ENCODE measurements around the gene TFAM. TPM values are rescaled to one million over a fixed set of nuclear protein-coding genes. Genes with fewer than 3 reads are reported as not detected.

The TFAM gene
- 29.9 and 44.9 TPM in 2 replicates for total RNA-seq (2014; rRNA removed)
- polyA plus RNA-seq (2012) = 13.6 TPM

- peak; percentile 90 for DNase-seq (ENCODE audit: low read depth)
Measured at GRCh38 chr10:58384999-58385783, at the start of gene TFAM. Gene TFAM, plus strand, starts transcription at chr10:58385410. Its CDS starts 138 bp downstream, at chr10:58385548.

DNA sequence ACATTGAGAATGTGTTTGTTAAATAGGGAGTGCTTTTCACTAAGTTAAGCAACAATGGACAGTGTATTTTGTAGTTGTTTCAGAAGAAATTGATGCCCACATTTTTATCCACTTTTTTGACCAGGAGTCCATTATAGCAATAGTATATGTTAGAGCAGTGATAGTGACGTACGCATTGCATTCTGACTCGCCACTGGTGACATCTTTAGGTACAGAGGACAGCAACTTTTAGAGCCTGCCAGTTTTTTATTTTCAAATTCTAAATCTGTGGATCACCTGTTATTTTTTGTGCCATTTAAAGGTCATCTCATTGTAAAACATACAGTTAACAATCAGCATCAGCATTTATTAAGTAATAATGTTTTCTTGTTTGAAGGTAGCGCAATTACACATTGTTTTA, 49.0 kb upstream of the TFAM start:
- no peak for DNase-seq (ENCODE audit: low read depth)

- DNase-seq (ENCODE audit: low read depth) = no peak
Measured at GRCh38 chr10:58341422-58341821, 43.8 kb upstream of the TFAM start.

GRCh38 chr10:58341947-58342346, 43.3 kb upstream of the TFAM start:
- DNase-seq (ENCODE audit: low read depth) = no peak

- DNase-seq (ENCODE audit: low read depth) = no peak
Measured at GRCh38 chr10:58347967-58348366, 37.2 kb upstream of the TFAM start.

DNA sequence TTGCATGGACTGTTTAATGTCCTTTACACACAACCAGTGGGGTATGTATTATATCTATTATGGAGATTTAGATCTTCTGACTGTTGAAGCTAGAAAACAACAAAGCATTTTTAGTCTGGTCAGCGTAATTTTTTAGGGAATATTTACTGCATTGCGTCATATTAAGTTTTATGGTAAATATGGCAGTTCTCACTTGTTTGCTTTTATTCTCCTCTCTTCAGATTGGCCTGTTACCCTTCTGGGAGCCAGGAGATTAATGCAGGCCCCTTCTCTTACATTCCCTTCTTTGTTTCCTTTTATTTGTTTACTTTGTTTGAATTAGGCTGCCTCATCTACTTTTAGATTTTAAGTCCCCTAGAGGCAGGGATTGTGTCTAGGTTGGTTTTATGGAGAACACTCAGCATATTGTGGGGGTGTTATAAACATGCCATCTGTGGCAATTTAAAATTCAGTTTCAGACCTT, 36.6 kb upstream of the TFAM start:
- no peak for DNase-seq (ENCODE audit: low read depth)

- DNase-seq (ENCODE audit: low read depth) = no peak
Measured at GRCh38 chr10:58350023-58350422, 35.2 kb upstream of the TFAM start.

- no peak for DNase-seq (ENCODE audit: low read depth)
Measured at GRCh38 chr10:58350619-58351323, 34.4 kb upstream of the TFAM start.

GRCh38 chr10:58351616-58352578, 33.3 kb upstream of the TFAM start:
- no peak for DNase-seq (ENCODE audit: low read depth)

GRCh38 chr10:58352956-58353610, 32.1 kb upstream of the TFAM start:
- DNase-seq (ENCODE audit: low read depth) = peak; percentile 19

- DNase-seq (ENCODE audit: low read depth) = no peak
Measured at GRCh38 chr10:58356756-58357155, 28.5 kb upstream of the TFAM start.

- DNase-seq (ENCODE audit: low read depth) = no peak
Measured at GRCh38 chr10:58358314-58358933, 26.8 kb upstream of the TFAM start.

GRCh38 chr10:58358947-58359346, 26.3 kb upstream of the TFAM start:
- DNase-seq (ENCODE audit: low read depth) = no peak

- no peak for DNase-seq (ENCODE audit: low read depth)
Measured at GRCh38 chr10:58359541-58359940, 25.7 kb upstream of the TFAM start.

GRCh38 chr10:58360412-58361004, 24.7 kb upstream of the TFAM start:
- DNase-seq (ENCODE audit: low read depth) = peak; percentile 13

GRCh38 chr10:58361353-58361752, 23.9 kb upstream of the TFAM start:
- no peak for DNase-seq (ENCODE audit: low read depth)

- peak; percentile 5 for DNase-seq (ENCODE audit: low read depth)
Measured at GRCh38 chr10:58362027-58362789, 23.0 kb upstream of the TFAM start.

GRCh38 chr10:58367069-58367468, 18.1 kb upstream of the TFAM start:
- DNase-seq (ENCODE audit: low read depth) = no peak

DNA sequence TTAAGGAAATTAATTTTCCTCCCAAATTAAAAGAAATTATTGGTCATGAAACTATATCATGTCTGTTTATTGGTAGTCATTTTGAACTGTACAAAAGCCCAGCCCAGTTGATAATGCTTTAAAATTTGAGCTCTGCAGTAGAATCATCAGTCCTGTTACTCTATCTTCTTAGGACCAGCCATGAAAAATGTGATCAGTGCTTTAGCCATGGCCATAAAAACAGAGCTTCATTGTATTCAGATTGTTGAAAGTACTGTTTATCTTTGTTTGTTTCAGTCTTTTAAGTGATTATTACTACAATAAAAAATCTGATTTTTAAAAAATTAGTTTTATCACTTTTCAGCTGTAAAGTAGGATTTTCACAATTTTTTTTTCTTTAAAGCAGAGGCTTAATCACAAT, 13.7 kb upstream of the TFAM start:
- DNase-seq (ENCODE audit: low read depth) = no peak
